LNCAP (cell line): ENCODE measurements around the gene RAB28.

Source experiments
- TF ChIP-seq, protein P1 (sequence below): fragments of 450-650 bp; IDR thresholded peaks from 2 replicates; pipeline ENCODE4 v1.5.1; 2017; ENCODE audit warnings: mild to moderate bottlenecking

The RAB28 gene

DNA sequence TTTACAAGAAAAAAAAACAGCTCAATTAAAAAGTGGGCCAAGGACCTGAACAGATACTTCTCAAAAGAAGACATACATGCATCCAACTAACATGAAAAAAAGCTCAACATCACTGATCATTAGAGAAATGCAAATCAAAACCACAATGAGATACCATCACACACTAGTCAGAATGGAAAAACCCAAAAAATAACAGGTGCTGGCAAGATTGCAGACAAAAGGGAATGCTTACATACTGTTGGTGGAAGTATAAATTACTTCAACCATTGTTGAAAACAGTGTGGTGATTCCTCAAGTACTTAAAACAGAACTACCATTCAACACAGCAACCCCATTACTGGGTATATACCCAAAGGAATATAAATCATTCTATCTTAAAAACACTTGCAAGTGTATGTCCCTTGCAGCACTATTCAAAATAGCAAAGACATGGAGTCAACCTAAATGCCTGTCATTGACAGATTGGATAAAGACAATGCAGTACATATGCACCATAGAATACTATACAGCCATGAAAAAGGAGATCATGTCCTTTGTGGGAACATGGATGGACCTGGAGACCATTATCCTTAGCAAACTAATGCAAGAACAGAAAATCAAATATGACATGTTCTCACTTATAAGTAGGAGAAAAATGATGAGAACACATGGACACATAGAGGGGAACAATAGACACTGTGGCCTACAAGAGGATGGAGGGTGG lies 97.6 kb downstream of the RAB28 start:
- TF ChIP-seq, protein P1, sequence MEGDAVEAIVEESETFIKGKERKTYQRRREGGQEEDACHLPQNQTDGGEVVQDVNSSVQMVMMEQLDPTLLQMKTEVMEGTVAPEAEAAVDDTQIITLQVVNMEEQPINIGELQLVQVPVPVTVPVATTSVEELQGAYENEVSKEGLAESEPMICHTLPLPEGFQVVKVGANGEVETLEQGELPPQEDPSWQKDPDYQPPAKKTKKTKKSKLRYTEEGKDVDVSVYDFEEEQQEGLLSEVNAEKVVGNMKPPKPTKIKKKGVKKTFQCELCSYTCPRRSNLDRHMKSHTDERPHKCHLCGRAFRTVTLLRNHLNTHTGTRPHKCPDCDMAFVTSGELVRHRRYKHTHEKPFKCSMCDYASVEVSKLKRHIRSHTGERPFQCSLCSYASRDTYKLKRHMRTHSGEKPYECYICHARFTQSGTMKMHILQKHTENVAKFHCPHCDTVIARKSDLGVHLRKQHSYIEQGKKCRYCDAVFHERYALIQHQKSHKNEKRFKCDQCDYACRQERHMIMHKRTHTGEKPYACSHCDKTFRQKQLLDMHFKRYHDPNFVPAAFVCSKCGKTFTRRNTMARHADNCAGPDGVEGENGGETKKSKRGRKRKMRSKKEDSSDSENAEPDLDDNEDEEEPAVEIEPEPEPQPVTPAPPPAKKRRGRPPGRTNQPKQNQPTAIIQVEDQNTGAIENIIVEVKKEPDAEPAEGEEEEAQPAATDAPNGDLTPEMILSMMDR, result no peak

DNA sequence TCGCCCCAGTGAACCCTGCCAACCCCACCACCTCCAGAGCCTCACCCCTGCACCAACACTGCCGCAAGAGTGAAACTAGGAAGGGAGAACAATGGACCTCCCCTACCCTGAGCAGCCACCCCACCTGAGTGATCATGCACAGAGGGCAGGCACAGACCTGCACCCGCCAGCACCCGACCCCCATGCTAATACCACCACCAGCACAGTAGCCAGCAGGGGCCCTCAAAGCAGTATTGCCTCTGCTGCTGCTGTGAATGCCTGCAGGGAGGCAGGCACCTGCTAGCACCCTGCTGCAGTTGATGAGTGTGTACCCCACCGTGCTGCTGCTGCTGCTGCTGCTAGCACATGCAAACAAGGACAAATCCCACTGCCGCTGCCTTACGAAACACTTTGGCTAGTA lies 100.1 kb downstream of the RAB28 start:
- TF ChIP-seq, protein P1, result no peak

DNA sequence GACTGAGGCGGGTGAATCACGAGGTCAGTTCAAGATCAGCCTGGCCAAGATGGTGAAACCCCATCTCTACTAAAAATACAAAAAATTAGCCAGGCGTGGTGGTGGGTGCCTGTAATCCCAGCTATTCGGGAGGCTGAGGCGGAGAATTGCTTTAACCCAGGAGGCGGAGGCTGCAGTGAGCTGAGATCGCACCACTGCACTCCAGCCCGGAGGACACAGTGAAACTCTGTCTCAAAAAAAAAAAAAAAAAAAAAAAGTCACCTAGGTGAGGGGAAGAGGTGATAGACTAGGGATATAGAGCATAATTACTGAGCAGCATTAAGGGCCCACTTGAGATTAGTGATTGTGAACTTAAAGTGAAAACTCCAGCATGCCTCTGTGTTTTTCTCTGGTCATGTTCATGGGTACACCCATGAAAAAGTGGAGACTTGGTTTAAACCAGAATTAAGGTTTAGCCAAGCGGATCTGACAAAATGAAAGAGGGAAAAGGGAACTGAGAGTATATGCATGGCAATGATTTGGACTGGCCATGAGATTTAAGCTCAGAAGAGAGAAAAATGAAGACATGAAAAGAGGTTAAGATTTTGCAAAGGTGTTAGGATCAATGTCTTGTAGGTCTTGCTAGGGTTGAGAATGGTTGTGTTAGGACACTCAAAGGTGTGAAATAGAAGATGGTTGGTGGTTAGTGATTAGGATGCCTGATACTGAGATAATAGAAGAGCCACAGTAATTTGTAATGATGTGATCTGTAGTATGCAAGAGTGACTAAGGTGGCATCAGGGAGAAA lies 105.0 kb downstream of the RAB28 start:
- TF ChIP-seq, protein P1, result no peak

DNA sequence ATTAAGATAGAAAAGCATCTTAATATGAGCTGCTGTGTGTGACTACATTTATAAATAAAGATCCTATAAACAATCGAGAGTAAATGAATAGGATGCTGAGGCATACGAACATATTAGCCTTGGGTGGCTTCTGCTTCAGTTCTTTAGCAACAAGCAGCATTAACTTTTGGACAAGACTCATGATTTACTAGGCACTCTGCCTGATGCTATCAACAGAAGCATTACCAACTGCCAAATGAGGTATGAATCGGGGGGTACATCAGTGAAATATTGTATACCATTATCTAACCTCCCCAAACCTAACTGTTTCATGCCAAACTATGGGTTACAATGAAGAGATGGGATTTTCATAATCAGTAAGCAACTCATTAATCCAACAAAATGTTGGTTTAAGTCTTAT lies 113.1 kb downstream of the RAB28 start:
- TF ChIP-seq, protein P1, result no peak

DNA sequence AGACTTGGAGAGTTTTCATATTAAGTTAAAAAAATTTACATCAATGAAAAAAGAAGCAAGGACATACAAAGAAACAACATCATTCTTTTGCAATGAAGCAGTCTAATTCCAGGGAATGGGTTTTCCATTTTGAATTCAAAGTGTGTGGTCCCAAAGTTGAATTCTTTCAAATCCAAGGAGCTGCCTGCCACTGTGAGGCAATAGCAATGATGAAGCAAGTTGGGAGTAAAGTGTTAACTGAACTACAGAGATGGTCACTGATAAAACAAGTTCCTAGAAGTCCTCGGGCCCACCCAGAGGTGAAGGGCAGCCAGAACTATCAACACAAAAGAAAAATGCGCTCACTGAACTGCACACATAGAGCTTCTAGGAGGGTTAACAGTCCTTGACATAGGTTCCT lies 115.9 kb downstream of the RAB28 start:
- TF ChIP-seq, protein P1, result no peak

DNA sequence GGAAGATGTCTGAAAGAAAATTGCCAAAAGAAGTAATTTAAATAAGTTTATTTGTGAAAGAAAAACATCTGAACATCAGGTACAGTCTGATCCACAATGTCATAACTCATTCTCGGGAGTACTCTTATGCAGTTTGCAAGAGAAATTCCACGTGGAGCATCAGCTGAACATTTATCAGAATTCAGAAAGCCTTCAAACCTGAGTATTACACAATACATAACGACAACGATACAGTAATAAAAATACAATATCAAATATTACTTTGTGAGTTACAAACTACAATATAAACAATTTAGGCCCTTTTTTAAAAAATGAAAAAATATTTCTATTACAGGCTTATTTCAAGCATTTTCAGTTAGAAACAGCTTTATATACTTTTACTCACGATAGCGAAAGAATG lies 116.4 kb downstream of the RAB28 start:
- TF ChIP-seq, protein P1, result no peak

DNA sequence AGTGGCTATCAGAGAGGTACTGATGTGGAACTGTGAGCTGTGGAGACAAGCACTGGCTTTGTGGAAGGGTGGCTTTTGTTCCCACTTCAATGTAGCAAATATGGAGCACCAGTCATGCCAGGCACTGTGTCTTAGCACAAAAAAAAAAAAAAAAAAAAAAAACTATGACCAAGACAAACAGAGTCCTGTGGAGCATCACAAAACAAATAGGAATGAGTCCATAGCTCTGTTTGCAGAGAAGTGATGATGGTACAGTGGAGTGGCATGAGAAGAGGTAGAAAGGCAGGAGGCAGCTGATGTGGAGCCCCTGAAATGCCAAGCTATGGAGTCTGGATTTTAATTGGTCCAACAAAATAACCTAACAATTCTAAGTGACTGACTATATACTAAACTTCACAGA lies 116.9 kb downstream of the RAB28 start:
- TF ChIP-seq, protein P1, result no peak
